ENCODE results near the gene XRN1.
"Not testable (repeated sequence)": the region's sequence is repeated elsewhere in the genome, so short reads cannot be mapped to it uniquely, and the experiment has no call there.

Gene XRN1

DNA sequence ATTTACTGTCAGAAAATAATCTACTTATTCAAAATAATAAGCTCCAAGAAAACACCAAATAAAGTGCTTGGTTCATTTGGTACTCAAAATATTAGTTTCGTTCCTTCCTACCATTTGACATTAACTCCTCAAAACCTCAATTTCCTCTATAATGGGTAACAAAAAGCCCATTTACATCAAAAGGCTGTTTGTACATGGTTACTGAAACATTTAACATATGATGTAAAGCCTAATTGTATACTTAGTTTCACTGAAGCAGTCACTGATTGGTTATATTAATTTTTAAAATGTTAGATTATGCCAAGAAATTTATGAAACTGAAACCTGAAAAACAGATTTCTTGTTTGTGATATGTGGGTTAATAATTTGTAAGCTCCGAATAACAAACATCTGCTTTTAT, 14.7 kb downstream of the XRN1 start:
- DNase-seq = no peak

DNA sequence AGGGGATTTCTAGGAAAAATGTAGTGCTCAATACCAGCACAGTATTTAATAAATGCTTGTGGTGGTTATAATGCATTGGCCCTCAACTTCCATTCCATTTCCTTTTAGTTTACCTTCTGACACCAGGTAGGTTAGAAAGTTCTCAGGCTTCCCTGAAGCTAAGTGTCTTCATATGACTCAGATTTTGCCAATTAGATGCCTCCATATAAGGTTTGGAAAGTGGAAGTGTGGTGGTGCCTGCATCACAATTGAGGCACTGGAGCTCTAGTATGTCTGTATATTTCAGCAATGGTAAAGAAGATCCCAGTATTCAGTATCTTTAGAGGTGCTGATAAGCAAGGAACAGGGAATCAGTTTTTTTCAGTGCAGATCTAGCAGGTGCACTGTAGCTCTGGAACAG, 18.3 kb downstream of the XRN1 start:
- no peak for DNase-seq

DNA sequence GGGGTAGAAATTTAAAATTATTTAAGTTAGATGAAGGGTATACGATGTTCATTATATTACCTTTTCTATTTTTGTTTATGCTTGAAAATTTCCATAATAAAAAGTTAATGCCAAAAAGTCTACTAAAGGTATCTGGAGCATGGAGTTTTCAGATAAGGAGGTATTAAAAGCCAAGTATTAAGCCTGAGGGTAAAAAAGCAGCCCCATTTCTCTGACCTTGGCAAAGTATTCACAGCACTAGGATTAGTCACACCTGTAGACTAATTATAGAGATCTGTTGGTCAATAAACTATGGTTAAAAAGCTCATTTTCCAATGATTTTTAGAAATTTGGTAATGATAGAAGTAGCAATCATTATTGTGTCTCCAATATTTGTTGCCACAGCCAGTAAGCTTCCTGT, 23.1 kb downstream of the XRN1 start:
- no peak for DNase-seq

DNA sequence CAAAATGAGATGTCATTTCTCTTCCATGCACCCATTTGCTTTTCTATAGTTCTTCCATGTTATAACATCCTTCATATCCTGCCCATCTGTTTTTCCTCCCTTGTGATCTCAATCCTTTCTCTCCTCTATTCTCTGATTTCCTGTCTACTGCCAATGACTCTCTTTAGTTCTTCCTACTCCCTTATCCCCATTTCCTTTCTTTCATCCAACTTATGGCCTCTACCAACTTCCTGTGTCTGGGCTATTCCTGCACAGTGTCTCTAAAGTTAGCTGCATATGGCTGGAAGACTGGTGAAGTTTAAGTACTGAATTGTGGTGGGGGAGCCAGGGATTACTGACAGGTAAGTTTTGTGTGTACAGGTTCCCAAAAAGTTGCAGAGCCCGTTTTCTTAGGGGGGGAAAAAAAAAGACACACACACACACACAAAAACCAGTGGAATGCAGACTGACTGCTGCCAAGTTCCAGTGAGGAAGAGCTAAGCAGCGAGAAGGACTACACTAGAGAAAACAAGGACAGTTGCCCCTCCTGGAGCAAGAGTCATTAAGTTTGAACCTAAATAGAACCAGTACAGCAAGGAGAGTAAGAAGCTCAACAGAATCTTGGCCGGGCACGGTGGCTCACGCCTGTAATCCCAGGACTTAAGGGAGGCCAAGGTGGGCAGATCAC, 28.8 kb downstream of the XRN1 start:
- no peak for DNase-seq

DNA sequence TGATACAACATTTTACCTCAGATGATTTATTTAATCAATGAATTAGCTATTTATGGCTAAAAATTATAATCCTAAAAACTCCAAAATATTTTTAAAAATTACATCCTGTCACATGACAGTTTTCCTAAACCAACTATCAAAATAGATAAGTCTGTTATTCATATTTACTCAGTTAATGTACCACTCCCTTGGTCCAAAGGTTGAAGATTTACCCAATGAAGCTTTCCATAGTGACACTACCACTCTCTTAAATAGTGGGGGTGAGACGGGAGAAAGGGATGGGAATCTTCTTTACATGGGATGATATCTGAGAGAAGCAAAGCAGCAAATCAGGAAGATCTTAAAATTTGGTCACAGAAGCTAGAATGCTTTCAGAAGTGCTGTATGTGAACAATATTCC, 30.5 kb downstream of the XRN1 start:
- no peak for DNase-seq

DNA sequence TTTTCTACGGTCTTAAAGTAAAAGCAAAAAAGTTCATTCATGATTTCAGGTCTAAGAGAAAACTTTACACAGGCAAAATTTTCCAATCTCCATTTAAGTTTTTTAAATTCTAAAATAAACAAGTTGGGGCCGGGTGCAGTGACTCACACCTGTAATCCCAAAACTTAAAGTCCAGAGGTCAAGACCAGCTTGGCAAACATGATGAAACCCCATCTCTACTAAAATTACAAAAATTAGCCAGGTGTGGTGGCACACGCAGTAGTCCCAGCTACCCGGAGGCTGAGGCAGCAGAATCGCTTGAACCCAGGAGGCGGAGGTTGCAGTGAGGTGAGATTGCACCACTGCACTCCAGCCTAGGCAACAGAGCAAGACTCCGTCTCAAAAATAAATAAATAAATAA, 47.3 kb downstream of the XRN1 start:
- DNase-seq = not testable (repeated sequence)

DNA sequence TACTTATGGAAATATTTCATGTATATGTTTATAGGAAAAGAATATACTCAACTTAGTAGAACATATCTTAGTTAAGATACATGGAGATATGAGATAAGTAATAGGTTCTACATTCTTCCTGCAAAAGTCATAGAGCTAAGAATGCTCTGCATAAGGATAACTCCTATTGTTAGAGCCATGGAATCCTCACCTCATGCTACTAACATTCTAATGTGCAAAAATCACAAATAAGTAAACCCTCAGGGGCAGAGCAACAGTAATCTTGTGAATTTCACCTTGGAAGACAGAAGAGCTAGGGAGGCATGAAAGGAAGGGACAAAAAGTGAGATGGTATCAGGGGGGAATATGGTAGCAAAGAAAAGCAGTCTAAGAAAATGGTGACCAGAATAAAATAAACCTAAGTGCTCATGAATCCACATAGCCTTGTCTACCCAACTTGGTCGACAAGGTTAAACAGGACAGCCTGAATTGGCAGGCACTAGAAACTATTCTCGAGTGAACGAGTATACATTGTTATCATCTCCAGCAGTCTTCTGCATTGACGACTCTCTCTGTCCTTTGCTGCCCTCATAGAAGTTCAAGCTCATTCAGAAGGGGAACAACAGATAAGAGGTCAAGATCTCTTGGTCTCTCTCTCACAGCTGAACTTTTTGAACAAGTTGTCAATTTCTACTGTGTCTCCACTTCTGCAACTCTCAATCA, 52.8 kb downstream of the XRN1 start:
- no peak for DNase-seq

DNA sequence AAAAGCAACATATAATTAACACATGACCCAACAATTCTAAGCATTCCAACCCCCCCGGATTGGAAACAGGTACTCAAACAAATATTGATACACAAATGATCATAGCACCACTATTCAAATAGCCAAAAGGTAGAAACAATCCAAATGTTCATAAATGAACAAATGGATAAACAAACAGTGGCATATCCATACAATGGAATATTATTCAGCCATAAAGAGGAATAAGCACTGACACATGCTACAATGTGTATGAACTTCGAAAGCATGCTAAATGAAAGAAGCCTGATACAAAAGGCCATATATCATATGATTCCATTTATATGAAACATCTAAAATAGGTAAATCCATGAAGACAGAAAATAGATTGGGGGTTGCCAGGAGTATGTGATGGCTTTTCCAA, 62.8 kb downstream of the XRN1 start:
- DNase-seq = no peak

DNA sequence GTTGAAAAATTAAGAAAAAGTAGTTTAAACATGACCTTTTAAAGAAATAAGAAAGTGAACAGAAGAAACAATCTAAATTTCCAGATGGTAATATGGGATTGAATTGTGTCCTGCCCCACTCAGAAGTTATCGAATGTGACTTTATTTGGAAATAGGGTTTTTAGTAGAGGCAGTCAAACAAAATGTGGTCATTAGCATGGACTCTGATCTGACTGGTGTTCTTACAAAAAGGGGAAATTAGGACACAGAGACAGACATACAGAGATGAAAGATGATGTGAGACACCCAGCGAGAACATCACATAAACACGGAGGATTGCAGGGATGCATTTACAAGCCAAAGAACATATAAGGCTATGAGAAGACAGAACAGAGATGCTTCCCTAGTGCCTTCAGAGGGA, 73.2 kb downstream of the XRN1 start:
- no peak for DNase-seq

DNA sequence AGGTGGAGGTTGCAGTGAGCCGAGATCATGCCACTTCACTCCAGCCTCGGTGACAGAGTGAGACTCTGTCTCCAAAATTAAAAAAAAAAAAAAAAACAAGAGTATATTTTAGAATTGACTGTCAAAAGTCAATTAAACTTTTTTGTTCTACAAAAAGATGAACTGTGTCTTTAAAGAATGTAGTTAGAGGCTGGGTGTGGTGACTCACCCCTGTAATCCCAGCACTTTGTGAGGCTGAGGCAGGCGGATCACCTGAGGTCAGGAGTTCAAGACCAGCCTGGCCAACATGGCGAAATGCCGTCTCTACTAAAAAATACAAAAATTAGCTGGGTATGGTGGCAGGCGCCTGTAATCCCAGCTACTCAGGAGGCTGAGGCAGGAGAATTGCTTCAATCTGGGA, 78.3 kb downstream of the XRN1 start:
- DNase-seq = not testable (repeated sequence)

DNA sequence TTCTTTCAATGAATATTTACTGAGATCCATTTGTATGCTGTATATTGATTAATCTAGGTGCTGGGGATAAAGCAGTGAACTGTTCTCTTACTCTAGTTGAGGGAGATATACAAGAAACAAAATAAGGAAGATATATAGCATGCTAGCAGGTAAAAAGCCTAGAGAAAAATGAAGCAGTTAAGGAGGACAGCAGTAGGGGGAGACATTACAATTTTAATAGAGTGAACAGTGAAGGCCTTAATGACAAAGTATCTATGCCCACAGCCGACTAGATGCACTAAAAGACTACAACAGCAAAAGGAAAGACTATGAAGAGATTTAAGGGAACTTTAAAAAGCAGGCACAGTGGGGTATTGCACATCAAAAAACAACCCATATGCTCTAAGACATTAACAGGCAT, 81.4 kb downstream of the XRN1 start:
- peak; percentile 50 for DNase-seq

DNA sequence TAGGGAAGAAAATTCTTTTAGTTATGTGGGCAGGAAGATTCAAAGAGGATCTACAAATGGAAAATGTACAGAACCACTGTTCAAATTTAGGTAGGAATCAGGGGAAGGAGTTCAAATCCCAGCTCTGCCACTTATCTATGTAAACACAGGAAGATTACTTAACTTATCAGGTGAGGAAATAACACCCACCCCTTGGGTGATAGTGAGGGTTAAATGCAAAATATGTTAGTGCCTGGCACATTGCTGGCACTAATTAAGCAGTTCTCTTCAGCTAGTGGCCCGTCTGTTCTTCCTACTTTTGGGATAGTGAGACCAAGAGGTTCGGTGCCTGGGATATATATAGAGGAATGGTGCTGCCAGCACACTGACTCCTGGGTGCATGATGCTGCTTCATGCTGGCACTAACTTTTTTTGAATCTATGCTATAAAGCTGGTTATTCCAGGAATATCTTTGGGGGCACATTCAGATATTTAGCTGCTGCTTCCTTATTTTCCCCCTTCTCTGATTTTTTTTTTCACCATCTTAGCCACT, 83.8 kb downstream of the XRN1 start:
- no peak for DNase-seq

DNA sequence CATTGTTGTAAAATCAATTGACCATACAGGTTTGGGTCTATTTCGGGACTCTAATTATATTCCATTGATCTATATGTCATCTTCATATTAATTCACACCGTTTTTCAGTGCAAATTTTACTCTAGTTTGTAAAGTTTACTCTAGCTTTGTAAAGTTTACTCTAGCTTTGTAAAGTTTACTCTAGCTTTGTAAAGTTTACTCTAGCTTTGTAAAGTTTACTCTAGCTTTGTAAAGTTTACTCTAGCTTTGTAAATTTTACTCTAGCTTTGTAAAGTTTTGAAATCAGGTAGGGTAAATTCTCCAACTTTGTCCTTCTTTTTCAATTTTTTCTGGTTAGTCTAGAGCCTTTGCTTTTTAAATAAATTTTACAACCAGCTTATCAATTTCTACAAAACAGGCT, 84.4 kb downstream of the XRN1 start:
- DNase-seq = not testable (repeated sequence)

DNA sequence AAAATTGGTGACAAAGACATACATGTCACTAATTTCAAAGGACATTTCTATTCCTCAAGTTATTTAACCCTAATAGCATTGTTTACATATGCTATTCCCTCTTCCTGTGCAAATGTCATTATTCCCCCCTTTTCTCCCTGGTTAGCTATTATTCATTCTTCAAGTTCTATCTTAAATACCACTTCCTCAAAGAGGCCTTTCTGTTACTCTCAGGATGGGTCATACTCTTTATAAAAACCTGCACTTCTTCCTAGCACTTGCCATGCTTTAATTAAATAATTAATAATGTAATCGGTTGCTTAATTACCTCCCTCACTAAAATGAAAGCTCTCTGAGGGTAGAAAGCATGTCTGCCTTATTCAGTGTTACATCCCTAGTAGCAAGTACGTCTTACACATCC, 88.5 kb downstream of the XRN1 start:
- DNase-seq = no peak

DNA sequence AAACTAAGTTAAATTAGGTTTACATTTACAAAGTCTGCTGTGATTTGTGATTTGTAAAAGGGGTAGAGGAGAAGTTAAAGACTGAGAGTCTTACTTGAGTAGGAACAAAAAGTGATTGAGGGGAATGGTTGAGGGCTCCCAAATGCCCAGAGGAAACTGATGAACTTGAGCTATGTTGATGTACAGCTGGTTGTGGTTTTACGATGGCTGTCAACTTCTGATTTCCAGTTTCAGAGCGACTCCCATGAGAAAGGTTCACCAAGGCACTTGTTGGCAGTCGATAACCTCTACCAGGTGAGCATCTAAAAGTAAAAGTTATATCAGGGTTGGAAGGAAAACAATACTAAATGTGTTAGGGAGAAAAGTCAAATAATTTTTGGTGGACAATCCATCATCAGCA, 91.0 kb downstream of the XRN1 start:
- DNase-seq = no peak

DNA sequence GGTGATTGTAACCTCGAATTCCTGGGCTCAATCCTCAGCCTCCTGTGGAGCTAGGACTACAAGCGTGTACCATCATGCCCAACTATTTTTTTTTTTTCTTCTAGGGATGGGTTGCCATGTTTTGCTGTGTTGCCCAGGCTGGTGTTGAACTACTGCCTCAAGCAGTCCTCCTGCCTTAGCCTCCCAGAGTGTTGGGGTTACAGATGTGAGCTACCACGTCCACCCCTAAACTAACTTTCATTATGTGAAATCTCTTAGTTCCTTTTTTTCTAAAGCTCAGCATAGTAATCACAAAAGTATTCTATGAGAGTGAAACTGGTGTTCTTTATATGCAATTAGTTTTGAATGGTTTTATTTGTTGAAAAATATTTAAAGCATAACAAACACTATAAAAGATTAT, 92.1 kb downstream of the XRN1 start:
- no peak for DNase-seq

DNA sequence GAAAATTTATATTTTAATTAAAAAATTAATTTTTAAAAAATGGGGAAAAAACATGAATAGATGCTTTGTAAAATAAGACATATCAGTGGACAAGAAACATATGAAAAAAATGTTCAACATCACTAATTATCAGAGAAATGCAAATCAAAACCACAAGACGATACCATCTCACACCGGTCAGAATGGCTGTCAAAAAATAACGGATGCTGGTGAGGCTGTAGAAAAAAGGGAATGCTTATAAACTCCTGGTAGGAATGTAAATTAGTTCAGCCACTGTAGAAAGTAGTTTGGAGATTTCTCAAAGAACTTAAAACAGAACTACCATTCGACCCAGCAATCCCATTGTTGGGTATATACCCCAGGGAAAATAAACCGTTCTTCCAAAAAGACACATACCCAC, 93.8 kb downstream of the XRN1 start:
- DNase-seq = no peak

DNA sequence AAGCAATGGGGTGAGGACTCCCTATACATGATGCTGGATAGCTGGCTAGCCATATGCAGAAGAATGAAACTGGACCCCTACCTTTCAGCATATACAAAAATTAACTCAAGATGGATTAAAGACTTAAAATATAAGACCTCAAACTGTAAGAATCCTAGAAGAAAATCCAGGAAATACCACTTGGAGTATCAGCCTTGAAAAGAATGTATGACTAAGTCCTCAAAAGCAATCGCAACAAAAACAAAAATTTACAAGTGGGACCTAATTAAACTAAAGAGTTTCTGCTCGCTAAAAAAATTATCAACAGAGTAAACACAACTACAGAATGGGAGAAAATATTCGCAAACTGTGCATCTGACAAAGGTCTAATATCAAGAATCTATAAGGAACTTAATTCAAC, 94.3 kb downstream of the XRN1 start:
- DNase-seq = no peak

DNA sequence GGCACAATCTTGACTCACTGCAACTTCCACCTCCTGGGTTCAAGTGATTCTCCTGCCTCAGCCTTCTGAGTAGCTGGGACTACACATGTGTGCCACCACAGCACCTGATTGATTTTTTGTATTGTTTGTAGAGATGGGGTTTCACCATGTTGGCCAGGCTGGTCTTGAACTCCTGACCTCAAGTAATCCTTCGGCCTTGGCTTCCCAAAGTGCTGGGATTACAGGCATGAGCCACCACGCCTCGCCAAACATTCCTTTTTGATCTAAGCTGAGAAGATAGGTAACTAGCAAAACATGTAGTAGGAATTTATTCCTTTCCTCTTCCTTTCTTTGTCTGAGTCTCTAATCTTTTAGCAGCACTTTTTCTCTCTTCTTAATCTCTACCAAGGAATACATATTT, 95.1 kb downstream of the XRN1 start:
- not testable (repeated sequence) for DNase-seq

DNA sequence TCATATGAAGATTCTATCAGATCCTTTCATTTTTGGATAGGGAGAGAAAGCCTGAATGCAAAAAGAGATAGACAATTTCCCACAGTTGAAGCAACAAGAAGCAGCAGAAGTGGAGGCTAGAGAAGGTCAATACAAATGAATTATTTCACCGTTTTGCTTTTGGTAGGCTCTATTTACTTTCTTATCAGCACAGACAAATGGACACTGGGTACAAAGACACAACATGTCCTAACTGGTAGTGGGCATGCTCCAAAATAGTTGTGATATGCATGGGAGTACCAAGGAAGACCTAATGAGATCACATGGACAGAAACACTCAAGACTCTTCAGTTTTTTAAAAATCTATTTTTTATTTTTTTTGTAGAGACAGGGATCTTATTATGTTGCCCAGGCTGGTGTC, 99.4 kb downstream of the XRN1 start:
- DNase-seq = no peak

DNA sequence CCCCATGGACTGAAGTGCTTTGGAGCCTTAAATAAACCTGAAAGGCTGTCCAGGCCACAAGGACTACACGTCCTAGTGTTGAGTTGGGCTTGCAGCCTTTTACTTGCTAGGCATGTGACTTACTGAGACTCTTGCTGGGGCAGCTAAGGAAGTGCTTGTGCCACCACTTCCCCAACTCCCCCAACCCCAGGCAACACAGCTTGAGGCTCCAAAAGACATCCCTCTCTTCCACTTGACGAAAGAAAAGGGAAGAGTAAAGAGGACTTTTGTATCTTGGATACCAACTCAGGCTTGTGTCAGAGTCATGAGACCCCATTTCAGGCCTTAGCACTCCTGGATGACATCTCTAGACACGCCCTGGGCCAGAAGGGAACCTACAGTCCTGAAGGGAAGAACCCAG, 109.8 kb downstream of the XRN1 start:
- peak; percentile 55 for DNase-seq

DNA sequence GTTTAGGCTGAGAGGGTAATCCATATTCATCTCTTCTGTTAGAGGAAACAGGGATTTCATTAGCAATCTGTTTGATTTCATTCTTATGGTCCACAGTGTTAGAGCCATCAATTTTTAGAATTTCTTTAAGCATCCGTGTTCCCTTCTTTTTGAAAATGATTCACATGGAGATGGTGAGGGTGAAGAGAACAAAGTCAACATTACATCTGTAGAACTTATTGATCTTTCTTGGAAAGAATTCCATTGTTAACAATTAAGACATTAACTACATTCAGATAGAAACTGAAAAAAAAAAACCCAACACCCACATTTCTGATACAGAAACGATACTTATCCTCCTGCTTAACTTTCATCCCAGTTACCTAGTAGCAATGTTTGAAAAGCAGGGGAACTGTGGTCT, 115.4 kb downstream of the XRN1 start:
- no peak for DNase-seq

DNA sequence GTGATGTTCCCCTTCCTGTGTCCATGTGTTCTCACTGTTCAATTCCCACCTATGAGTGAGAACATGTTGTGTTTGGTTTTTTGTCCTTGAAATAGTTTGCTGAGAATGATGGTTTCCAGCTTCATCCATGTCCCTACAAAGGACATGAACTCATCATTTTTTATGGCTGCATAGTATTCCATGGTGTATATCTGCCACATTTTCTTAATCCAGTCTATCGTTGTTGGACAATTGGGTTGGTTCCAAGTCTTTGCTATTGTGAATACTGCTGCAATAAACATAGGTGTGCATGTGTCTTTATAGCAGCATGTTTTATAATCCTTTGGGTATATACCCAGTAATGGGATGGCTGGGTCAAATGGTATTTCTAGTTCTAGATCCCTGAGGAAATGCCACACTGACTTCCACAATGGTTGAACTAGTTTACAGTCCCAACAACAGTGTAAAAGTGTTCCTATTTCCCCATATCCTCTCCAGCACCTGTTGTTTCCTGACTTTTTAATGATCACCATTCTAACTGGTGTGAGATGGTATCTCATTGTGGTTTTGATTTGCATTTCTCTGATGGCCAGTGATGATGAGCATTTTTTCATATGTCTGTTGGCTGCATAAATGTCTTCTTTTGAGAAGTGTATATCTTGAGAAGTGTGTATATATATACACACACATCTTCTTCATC, 123.4 kb downstream of the XRN1 start:
- not testable (repeated sequence) for DNase-seq

DNA sequence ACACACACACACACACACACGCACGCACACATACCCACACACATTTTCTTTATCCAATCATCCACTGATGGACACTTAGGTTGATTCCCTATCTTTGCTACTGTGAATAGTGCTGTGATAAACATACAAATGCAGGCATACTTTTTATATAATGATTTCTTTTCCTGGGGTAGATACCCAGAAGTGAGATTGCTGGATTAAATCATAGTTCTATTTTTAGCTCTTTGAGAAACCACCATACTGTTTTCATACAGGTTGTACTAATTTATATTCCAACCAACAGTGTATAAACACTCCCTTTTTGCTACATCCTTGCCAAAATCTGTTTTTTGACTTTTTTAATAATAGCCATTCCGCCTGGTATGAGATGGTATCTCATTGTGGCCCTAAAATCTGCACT, 127.9 kb downstream of the XRN1 start:
- DNase-seq = no peak

All from hematopoietic multipotent progenitor cell treated with erythropoietin and hydrocortisone succinate and interleukin-3 and kit ligand, for 4 days (in vitro differentiated cells).